ENCODE results near the gene MECR.

GRCh38 chr1:29239142-29239541 lies 8.4 kb upstream of the MECR start:
- TF ChIP-seq POLR2A (IDR thresholded peaks at IDR 0.05) (no peak), CTCF (IDR thresholded peaks at IDR 0.05) (no peak)
